Mucosa of descending colon (tissue), 3 donors: ENCODE measurements around the gene AMBRA1. TPM values are rescaled to one million over a fixed set of nuclear protein-coding genes. Genes with fewer than 3 reads are reported as not detected.
A peak's percentile ranks its signal among the peaks of the same experiment; 100 is the strongest.

Experiments
- ATAC-seq: fragments of 200-7000 bp; cut with Tn5 transposase; one replicate; pipeline ENCODE4 v1.9.1; 2020; ENCODE audit warnings: mild to moderate bottlenecking, moderate library complexity
- DNase-seq, 3 donors: peaks; one replicate each; pipeline ENCODE4 v3.0.0-alpha.2; 2020
- H3K36me3 ChIP-seq: fragments of 200-600 bp; one replicate; pipeline ENCODE4 v1.8.0; 2021; ENCODE audit warnings: low read depth, mild to moderate bottlenecking
- H3K4me1 ChIP-seq: fragments of 200-600 bp; one replicate; pipeline ENCODE4 v1.8.0; 2021; ENCODE audit warnings: low read depth, mild to moderate bottlenecking
- H3K4me3 ChIP-seq: fragments of 200-600 bp; one replicate; pipeline ENCODE4 v1.8.0; 2021; ENCODE audit warnings: mild to moderate bottlenecking
- H3K9me3 ChIP-seq: fragments of 200-600 bp; one replicate; pipeline ENCODE4 v1.8.0; 2021; ENCODE audit warnings: mild to moderate bottlenecking
- intact Hi-C, 2 donors: fragments of 100-400 bp; cut with DNase I in 1 of 2; cut with micrococcal nuclease in 1 of 2; formaldehyde crosslinking; loops; one replicate each; pipeline versions ENCODE4 v1.11.0 to v1.11.1; 2022; cut with DNase I, micrococcal nuclease
- total RNA-seq, 3 donors: library from RNA; stranded (reverse); fragmentation: NEBNext Ultra II Directional in 2 of 3; extraction: Animal tissue kit (Norgen Biotek cat#: 25700) in 2 of 3; gene quantifications; one replicate each; pipeline versions ENCODE4 v1.2.1 to v1.2.4, GENCODE V29; 2021 to 2023
- TF ChIP-seq, protein P1 (sequence below): fragments of 200-600 bp; IDR thresholded peaks from one replicate; pipeline ENCODE4 v1.8.0; 2022; ENCODE audit warnings: antibody characterized with exemption, mild to moderate bottlenecking
- donor health status: DM: no; HTN: no; CAD: no; lungs with moderate emphysema.
- donor health status: DM: no; HTN: no; CAD: no.
- donor health status: DM: no; HTN: yes; CAD: no.

Gene AMBRA1
- total RNA-seq, 3 donors from 2014 or later = 42.0 to 46.7 (median 45.2) TPM

DNA sequence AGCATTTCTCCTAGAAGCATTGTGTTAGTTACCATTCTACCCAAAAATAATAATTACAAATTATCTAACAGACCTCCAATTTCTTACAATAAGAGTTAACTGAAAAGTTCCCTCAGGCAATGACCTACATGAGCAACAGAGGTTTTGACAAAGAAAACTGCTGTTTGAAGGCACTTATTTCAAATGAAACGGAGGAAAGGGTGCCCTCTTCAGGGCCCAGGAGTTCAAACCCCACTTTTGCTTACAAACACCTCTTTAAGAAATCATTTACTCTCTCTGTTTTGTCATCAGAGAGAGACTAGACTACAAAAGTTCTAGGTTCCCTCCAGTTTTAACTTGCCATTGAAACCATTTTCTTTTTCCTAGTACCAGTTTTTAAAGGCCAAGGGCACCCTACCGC lies 56.7 kb downstream of the AMBRA1 start:
- TF ChIP-seq, protein P1, sequence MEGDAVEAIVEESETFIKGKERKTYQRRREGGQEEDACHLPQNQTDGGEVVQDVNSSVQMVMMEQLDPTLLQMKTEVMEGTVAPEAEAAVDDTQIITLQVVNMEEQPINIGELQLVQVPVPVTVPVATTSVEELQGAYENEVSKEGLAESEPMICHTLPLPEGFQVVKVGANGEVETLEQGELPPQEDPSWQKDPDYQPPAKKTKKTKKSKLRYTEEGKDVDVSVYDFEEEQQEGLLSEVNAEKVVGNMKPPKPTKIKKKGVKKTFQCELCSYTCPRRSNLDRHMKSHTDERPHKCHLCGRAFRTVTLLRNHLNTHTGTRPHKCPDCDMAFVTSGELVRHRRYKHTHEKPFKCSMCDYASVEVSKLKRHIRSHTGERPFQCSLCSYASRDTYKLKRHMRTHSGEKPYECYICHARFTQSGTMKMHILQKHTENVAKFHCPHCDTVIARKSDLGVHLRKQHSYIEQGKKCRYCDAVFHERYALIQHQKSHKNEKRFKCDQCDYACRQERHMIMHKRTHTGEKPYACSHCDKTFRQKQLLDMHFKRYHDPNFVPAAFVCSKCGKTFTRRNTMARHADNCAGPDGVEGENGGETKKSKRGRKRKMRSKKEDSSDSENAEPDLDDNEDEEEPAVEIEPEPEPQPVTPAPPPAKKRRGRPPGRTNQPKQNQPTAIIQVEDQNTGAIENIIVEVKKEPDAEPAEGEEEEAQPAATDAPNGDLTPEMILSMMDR = no peak
- peaks cover 2% of the 10 kb centered on the region for H3K4me1 ChIP-seq
- intact Hi-C loops = loop anchor here in 1 of 2 donors (5.0 kb wide), 1 partner anchor 145 kb away; the partner anchor contains the start of gene CHRM4

DNA sequence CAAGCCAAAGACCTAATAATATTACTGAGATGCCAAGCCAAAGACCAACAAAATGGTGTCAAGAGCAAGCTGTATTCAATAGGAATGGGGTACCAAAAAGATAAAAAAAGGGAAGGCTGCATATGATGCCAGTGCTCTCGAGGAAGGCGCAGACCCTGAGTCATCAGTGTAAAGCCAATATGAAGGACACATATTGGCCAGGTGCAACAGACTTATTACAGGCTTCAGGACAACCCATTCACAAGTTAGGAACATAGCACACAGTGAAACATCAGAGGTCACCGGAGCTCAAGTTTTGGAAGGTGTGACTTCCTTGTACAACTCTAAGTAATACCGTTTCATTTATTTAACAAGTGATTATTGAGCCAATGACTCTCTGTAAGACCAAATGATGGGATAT lies 58.1 kb downstream of the AMBRA1 start:
- intact Hi-C loops = loop anchor here in 1 of 2 donors (5.0 kb wide), 1 partner anchor 143 kb away; the partner anchor contains the start of gene CHRM4
- Histone ChIP-seq H3K4me3 (no peak overlapping the region), H3K9me3 (no peaks in the 10 kb centered on the region), H3K36me3 (no peaks in the 10 kb centered on the region), H3K4me1 (no peaks in the 10 kb centered on the region)
- DNase-seq (no peak), ATAC-seq (no peak)
- TF ChIP-seq, protein P1 = no peak

More for the DNA sequence above, 56.7 kb downstream of the AMBRA1 start:
- DNase-seq (no peak), ATAC-seq (no peak)
- no peak overlapping the region for H3K4me3 ChIP-seq
- H3K9me3 ChIP-seq = no peaks in the 10 kb centered on the region
- H3K36me3 ChIP-seq = no peaks in the 10 kb centered on the region

DNA sequence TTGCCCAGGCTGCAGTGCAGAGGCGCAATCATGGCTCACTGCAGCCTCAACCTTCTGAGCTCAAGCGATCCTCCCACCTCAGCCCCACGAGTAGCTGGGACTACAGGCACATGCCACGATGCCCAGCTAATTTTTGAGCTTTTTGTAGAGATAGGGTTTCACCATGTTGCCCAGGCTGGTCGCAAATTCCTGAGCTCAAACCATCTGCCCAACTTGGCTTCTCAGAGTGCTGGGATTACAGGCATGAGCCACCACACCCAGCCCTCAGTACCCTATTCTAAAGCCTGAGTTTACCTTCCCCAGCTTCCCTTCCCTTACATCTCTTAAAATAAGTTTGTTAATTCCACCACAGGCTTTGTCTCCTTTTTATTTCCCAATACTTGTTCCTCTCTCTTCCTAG lies 59.1 kb downstream of the AMBRA1 start:
- no peak overlapping the region for H3K4me3 ChIP-seq
- no peaks in the 10 kb centered on the region for H3K4me1 ChIP-seq
- intact Hi-C loops = loop anchor here (5.0 kb wide), 2 partner anchors 142 to 147 kb away; partner anchors contain the start of gene CHRM4 (in 1 of the 2)
- no peaks in the 10 kb centered on the region for H3K9me3 ChIP-seq
- no peak for DNase-seq
- no peak for ATAC-seq
- TF ChIP-seq, protein P1 = no peak
- no peaks in the 10 kb centered on the region for H3K36me3 ChIP-seq

DNA sequence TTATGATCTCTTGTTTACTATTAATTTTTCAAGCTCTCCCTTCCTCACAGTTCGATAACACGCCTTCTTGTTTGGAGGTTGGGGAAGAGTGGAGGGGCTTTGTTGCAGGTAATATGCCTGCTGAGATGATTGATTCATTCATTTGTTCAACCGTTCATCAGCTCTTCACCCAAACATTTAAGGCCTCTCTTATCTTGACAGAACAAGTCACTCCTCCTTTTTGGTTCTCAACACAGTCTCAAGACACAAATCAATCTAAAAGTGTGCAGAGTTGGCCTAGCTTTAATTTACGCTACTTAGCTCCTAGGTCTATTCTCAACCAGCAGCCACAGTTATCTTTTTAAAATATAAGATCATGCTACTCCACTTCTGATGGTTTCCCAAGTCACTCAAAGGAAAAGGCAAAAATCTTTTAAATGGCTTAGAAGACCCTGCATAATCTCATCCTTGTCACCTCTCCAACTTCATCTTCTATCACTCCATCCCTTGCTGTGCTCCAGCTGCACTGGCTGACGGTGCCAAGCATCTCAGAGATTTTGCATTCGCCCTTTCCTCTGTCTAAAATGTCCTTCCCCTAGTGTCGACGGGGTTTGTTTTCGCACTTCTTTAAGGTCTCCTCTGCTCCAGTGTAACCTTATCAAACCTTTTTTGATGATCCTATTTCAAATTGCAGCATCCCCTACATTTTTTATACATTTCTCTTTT lies 60.3 kb downstream of the AMBRA1 start:
- Histone ChIP-seq H3K9me3 (no peaks in the 10 kb centered on the region), H3K4me3 (no peak overlapping the region), H3K4me1 (peaks cover 4% of the 10 kb centered on the region), H3K36me3 (no peaks in the 10 kb centered on the region)
- ATAC-seq (no peak), DNase-seq (peak in 1 of 3 donors; percentile 0)
- TF ChIP-seq, protein P1 = no peak
- intact Hi-C loops = loop anchor here in 1 of 2 donors (5.0 kb wide), 1 partner anchor 146 kb away; no protein-coding TSS in a partner anchor

DNA sequence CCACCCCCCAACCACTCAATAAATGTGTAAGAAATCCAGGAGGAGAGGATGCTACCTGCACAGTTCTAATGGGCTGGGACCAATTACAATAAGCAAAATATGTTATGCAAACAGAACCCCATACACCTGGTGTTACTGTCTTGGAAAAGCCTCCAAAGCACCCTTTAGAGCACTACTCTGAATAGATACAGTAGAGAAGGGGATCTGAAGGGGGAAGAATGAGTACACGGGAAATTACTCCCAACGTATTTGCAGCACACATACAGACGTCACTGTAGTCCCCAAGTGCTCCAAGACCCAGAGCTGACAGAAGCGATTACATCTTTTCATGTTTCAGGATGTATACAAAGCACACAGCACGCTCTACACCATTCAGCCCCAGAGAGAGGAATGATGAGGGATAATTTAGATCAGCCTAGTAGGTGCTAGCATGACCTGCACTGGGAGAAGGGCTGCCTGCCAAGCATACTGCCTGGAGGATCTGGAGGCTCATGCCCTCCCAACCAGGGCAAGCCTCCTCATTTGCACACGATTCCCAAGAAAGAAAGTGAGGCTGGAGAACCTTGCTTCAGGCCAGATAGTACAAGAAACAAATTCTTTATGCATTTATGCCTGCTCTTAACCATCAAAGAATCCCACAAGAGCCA lies 63.8 kb downstream of the AMBRA1 start:
- peaks cover 2% of the 10 kb centered on the region for H3K9me3 ChIP-seq
- intact Hi-C loops = loop anchor here in 1 of 2 donors (5.0 kb wide), 1 partner anchor 143 kb away; no protein-coding TSS in a partner anchor

More for the DNA sequence above, 63.8 kb downstream of the AMBRA1 start:
- H3K4me3 ChIP-seq = no peak overlapping the region
- ATAC-seq = no peak
- peaks cover 4% of the 10 kb centered on the region for H3K4me1 ChIP-seq
- no peak for DNase-seq
- H3K36me3 ChIP-seq = no peaks in the 10 kb centered on the region
- TF ChIP-seq, protein P1 = no peak
